GM19463 (cell line): ENCODE results near the gene USP54.
A peak's percentile ranks its signal among the peaks of the same experiment; 100 is the strongest.

Source experiments
- ATAC-seq: cut with Tn5 transposase; IDR thresholded peaks from one replicate; pipeline ENCODE4 v1.9.1; 2021; ENCODE audit warnings: mild to moderate bottlenecking, moderate library complexity; ENCODE audit not compliant: unreplicated experiment

USP54 gene

DNA sequence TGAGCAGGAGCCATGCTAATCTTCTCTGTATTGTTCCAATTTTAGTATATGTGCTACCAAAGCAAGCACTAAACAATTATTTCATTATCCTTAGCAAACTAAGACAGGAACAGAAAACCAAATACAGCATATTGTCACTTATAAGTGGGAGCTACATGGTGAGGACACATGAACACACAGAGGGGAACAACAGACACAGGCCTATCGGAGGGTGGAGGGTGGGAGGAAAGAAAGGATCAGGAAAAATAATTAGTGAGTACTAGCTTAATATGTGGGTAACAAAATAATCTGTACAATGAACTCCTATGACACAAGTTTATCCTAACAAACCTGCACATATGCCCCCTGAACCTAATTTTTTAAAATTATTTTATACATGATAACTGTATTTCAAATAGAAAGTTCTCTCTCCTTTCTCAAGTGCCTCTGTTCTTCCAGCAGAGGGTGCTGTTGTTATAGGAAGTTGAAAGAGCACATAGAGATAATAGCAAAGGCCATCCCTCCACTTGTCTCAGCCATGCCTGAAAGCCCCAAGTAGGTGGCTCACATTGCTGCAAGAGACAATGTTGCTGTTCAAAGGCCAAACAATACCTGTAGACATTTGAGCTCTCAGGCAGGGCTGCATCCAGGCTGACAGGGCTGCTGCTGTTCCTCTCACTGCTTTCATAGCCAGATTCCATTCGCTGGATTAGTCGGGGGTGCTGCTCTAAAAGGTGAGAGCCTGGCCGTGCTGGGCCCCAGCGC is 61.9 kb downstream of the USP54 start:
- peak; percentile 53 for ATAC-seq

DNA sequence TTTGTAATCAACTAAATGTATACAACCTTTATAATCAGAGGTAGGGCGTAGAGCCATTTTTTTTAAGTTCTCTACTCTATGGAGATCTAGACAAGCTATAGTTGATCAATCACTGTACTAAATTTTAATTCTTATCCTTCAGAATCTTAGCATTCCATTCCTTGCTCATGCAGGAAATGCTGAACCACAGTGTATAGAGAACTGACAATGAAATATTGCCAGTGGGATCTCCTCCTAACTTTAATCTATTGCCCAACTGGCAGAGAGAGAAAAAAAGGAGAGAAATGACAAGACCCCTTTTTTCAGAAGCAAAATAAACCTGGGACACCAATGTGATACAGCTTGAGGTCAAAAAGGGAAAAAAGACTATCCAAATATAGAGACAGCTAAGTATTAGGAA is 68.9 kb downstream of the USP54 start:
- no peak for ATAC-seq

GRCh38 chr10:73519336-73519735 is 71.8 kb downstream of the USP54 start:
- ATAC-seq = no peak

DNA sequence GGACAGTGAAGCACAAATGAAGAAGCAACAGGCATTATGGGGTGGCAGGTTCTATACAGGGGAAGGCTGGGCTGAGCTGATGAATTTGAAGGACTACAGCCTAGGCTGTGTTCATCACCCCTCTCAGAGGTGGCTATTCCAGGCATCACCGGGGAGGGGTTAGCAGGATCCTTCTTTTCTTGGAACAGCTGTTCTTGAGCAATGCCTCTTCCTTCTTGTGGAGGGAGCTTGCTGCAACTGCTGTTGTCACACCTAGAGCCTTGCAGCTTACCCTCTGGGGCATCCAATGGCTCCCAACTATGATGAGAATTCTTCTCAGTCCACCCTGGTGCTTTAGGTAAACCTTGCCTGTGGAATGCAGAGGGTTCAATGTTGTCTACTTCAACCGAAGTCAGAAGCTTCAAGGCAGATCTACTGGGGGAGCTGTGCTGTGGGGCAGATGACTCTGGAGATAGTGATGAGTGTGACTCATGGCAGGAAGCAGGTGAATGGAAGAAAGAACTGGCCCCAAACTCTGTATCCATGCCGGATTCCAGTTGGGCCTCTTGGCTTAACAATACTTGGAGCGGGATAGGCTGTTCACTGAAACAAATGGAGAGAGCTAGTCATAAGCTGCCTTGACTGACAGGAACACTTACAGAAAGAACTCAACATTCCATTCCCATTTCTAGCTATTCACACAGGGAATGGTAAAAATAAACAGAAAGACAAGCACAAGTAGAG is 73.8 kb downstream of the USP54 start:
- ATAC-seq = no peak

DNA sequence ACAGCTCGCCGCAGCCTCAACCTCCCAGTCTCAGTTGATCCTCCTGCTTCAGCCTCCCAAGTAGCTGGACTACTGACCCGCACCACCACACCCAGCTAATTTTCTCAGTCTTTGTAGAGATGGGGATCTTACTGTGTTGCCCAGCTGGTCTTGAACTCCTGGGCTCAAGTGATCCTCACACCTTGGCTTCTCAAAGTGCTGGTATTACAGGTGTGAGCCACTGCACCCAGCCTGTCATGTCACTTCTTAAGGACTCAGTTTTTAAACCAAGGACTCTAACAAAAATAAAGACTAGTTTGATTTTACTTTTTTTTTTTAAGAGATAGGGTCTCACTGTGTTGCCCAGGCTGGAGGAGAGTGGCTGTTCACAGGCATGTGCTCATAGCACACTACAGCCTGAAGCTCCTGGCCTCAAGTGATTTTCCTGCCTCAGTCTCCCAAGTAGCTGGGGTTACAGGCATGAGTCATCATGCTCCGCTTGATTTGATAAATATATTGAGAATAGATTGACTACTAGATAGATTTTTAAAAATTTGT is 78.9 kb downstream of the USP54 start:
- no peak for ATAC-seq

DNA sequence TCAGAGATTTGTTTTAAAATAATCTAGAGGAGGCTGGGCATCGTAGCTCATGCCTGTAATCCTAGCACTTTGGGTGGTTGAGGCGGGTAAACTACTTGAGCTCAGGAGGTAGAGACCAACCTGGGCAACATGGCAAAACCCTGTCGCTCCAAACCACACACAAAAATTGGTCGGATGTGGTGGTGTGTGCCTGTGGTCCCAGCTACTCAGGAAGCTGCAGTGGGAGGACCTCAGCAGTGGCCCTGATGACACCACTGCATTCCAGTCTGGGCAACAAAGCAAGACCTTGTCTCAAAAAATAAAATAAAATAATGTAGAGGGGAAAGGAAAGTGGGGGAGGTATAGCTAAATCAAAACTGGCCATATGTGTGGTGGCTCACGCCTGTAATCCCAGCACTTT is 81.4 kb downstream of the USP54 start:
- ATAC-seq = no peak

- ATAC-seq = no peak
These were observed 84.7 kb downstream of the USP54 start for GRCh38 chr10:73506491-73506890.

DNA sequence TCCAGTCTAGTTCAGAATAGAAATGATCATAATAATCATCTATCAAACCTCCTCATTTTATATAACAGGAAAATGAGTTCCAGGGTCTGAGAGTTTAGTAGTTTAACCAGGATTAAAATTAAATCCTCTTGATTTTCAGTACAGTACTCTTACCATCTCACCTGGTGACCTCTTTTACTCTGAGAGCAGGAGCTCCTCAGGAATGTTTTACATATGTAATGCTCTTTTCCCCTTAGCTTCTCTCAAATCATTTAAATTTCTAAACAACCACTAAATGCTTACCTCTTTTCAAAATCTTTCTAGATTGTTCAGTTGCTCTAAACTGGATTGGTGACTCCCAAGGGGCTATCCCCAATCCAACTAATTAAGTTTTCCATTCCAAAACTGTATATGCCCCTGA is 85.1 kb downstream of the USP54 start:
- no peak for ATAC-seq

GRCh38 chr10:73503037-73503436 is 88.1 kb downstream of the USP54 start:
- ATAC-seq = no peak

DNA sequence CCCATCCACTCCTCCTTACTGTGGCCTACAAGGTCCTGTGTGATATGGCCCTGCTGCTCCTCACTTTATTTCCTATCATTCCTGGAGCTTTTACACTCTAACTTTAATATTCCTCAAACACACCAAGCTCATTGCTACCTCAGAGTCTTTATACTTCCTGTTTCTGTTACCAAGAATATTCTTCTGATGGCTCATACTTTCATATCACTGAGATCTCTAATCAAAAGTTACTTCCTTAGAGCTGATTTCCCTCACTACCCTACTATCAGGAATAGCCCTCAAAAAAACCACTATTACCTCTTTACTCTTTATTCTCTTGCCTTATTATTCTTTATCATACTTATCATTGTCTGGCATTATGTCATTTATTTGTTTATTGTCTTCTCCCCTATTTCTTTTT is 89.5 kb downstream of the USP54 start:
- ATAC-seq = no peak

- ATAC-seq = no peak
These were observed 93.5 kb downstream of the USP54 start for GRCh38 chr10:73497623-73498022.

DNA sequence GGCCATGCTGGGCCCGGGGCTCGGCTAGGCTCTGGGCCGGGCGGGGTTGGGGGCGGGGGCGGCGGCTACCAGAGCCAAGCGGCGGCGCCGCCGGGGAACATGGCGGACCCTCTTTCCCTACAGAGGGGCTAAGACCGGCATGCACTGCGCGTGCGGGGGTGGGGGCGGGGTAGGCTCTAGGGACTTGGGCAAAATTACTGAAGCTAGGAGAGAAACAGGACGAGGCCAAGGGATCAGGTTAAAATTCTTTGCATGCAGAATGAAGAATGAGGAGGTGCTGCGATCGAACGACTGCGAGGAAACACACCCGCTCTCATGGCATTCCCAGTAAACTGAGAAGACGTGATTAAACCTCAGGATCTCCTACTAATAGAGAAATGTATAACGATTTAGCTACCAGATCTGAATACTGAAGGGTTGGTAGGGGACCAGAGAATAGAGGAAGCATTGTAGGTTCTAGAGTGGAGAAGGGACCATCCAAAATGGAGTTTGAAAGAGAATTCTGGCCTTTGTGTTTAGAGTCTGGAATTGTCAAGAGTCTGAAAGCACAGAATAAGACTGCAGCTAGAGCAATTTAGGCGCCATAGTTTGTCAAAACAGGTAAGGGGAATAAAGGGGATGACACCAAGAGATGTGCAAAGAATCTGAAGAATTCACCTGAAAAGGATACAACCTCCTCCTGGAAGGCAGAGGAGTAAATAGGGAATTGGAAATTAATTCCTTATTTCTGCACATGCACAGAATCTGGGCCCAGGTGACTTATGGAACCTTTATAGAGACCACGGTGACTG is 95.1 kb downstream of the USP54 start, which contains the start of gene PPP3CB:
PPP3CB (minus strand) TSS at position 141 of the 791 bp plus-strand sequence; CDS start at position 6, 135 bp downstream.
- peak; percentile 62 for ATAC-seq

GRCh38 chr10:73495226-73495883 is 95.8 kb downstream of the USP54 start:
- peak; percentile 96 for ATAC-seq

GRCh38 chr10:73494877-73495225 is 96.3 kb downstream of the USP54 start:
- ATAC-seq = no peak

- ATAC-seq = no peak
These were observed 96.9 kb downstream of the USP54 start for GRCh38 chr10:73494213-73494612.

DNA sequence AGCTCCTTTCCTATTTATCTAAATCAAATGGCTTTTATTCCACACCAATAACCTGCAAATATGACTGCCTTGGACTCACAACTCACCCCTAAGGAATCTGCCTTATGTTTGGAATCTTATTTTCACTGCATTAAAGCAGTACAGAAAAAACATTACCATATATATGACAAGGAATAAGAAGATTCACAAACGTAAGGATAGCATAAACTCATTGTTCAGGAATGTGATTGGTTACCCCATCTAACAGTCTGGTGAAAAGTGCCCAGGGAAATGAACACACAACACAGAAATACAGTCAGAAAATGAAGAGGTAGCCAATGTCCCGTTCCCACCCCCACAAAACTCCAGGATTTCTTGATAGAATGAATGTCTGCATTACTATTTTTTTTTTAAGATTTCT is 97.4 kb downstream of the USP54 start:
- ATAC-seq = no peak

DNA sequence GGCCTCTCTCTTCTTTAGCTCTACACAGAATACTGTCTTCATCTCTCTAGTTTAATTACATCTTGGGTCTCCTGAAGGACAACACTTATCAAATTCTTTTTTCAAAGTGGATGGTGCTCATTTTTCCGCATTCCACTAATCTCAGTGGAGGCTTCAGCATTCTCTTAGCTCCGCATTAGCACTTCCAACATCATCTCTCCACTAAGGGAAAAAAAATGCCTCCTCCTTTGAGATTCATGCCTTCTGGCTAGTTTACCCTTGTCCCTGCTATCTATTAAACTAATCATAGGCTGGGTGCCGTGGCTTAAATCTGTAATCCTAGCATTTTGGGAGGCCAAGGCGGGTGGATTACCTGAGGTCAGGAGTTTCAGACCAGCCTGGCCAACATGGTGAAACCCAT is 104.5 kb downstream of the USP54 start:
- no peak for ATAC-seq

DNA sequence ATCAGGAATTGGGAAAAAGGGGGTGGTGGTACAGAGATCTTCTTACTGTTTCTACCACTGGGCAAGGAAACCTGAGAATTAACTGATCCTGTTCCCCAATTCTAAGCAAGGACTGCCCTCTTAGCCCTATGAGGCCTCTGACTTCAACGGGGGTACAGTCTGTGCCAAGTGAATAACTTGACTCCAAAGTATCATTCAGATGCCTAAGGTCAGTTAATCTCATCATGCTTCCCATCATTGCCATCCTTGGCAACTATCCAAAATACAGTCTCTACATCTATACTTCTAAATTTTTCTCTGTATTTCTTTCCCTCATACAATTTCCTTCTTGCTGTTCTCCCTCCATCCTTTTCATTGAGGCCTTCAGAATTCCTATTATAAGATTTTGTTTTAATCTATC is 105.8 kb downstream of the USP54 start:
- no peak for ATAC-seq

DNA sequence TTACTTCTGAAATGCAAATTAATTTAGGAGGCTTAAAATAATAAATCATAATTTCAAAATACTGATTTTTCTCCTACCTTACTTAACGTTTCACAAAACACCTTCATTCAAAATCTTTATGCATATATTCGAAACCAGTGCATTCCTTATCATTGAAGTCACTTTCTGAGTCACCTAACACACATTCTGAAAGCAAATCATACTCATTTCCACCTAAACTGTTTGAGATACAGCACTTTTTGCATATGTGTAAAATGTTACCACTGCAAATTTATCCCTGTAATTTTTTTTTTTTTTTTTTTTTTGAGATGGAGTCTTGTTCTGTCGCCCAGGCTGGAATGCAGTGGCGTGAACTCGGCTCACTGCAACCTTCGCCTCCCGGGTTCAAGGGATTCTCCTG is 111.0 kb downstream of the USP54 start:
- no peak for ATAC-seq

DNA sequence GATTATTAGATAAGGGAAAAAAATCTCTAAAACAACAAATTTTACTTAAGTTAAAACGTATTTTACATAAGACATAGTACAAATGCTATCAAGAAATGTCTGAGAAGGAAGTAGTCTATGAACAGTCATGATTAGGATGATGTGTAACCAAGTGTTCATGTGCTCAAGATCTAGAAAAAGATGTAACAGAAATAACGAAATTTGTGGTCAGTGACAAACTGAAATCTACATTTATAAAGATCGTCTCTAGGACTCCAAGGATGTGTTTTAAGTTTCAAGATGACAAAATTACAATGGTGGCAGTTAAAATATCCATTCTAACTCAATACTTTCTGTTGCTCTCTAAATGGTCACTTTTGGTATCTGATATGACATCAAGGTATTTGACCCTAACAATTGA is 112.5 kb downstream of the USP54 start:
- ATAC-seq = no peak

DNA sequence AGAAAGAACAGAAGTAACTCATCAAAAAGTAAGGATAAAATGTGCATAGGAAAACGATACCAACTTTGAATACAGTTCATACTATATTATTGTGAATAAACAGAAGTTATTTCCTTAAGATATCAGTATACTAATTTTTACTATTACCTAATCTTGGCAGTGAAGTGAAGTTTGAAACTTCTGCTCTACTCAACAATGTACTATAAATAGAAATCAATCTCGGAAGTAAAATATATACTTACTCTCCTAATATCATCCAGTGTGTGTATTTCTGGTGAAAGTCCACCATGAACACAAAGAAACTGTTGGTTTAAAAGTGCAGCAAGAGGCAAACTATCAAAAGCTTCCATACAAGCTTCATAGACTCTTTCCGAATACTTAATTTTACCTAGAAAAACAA is 119.9 kb downstream of the USP54 start:
- ATAC-seq = no peak
